Uterus (tissue), 4 donors: ENCODE results near the gene SCYGR3. TPM values are rescaled to one million over a fixed set of nuclear protein-coding genes. Genes with fewer than 3 reads are reported as not detected.
"Not testable (repeated sequence)": the region's sequence is repeated elsewhere in the genome, so short reads cannot be mapped to it uniquely, and the experiment has no call there.

ENCODE experiments used
- DNase-seq, 2 donors: peaks; one replicate each; pipeline ENCODE4 v3.0.0-alpha.2; 2019 to 2020
- H3K27ac ChIP-seq, 2 donors: fragments of 200-600 bp; sonication (generic); 1 replicate in 1 of 2; 2 replicates in 1 of 2; pipeline ENCODE4 v1.5.1; 2016 to 2018
- H3K27me3 ChIP-seq, 2 donors: fragments of 200-600 bp; sonication (generic); one replicate each; pipeline ENCODE4 v1.5.1; 2018 to 2019; ENCODE audit warnings: control low read depth in 1 of 2
- H3K36me3 ChIP-seq, 2 donors: fragments of 200-600 bp; sonication (generic); one replicate each; pipeline ENCODE4 v1.5.1; 2019; ENCODE audit warnings: control low read depth in 1 of 2
- H3K4me1 ChIP-seq, 2 donors: fragments of 200-600 bp; sonication (generic); one replicate each; pipeline ENCODE4 v1.5.1; 2018 to 2019; ENCODE audit warnings: control low read depth in 1 of 2
- H3K4me3 ChIP-seq, 2 donors: fragments of 200-600 bp; sonication (generic); 1 replicate in 1 of 2; 2 replicates in 1 of 2; pipeline ENCODE4 v1.5.1; 2018 to 2019; ENCODE audit warnings: mild to moderate bottlenecking in 1 of 2
- H3K9me3 ChIP-seq, 2 donors: fragments of 200-600 bp; sonication (generic); one replicate each; pipeline ENCODE4 v1.5.1; 2019; ENCODE audit warnings: control low read depth in 1 of 2
- CTCF ChIP-seq, 4 experiments: fragments of 200-600 bp in 2 of 4; fragments of 450-650 bp in 2 of 4; sonication (generic) in 2 of 4; IDR thresholded peaks; one replicate each; pipeline ENCODE4 v1.5.1; 2016 to 2019; ENCODE audit warnings: antibody characterized with exemption in 4 of 4, mild to moderate bottlenecking in 2 of 4, moderate library complexity in 1 of 4
- POLR2A ChIP-seq, 2 donors: fragments of 450-650 bp; IDR thresholded peaks; one replicate each; pipeline ENCODE4 v1.6.1; 2016; ENCODE audit warnings: antibody characterized with exemption in 2 of 2, mild to moderate bottlenecking in 1 of 2, moderate library complexity in 1 of 2
- intact Hi-C: fragments of 100-400 bp; cut with DNase I; formaldehyde crosslinking; loops from one replicate; pipeline ENCODE4 v1.15.1; 2023; ENCODE audit warnings: low total_unique reads
- total RNA-seq, 4 donors: library from RNA; depleted of rRNA in 3 of 4; stranded (reverse); fragments of >200 nt in 3 of 4; gene quantifications; one replicate each; pipeline versions ENCODE4 v1.1.0 to v1.2.4, GENCODE V29; 2014 to 2023
- donor health status: DM: yes; HTN: yes; CAD: no.

Gene SCYGR3
- total RNA-seq, 4 donors from 2014 or later, result not detected

DNA sequence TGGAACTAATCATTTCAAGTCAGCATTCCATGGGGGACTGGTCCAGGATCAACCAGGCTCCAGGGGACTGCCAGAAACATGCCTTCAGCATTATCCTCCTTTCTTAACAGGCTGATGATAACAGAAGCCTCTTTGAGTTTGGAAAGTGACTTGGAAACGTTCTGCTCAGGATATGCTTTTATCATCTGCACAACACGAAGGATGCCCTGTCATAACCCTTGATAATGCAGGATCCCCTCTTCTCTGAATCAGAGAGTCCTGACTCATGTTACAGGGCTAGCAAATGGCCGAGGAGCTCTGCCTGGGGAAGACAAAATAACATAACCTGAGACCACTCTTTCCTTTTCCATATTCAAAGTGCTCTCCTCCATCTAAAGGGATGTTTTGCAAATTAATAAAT is 6.7 kb downstream of the SCYGR3 start:
- intact Hi-C loops, result no loop called here
- Histone ChIP-seq H3K9me3 (no peaks in the 10 kb centered on the region), H3K36me3 (no peaks in the 10 kb centered on the region), H3K4me1 (no peaks in the 10 kb centered on the region), H3K27ac (no peak overlapping the region), H3K27me3 (no peaks in the 10 kb centered on the region), H3K4me3 (no peak overlapping the region)
- TF ChIP-seq CTCF (IDR thresholded peaks at IDR 0.05) (no peak), POLR2A (IDR thresholded peaks at IDR 0.05) (no peak)
- DNase-seq, result no peak

GRCh38 chr2:227606476-227606875 is 8.2 kb downstream of the SCYGR3 start:
- no peaks in the 10 kb centered on the region for H3K4me1 ChIP-seq
- no peaks in the 10 kb centered on the region for H3K27me3 ChIP-seq
- no peak overlapping the region for H3K4me3 ChIP-seq
- intact Hi-C loops, result no loop called here
- H3K9me3 ChIP-seq, result no peaks in the 10 kb centered on the region
- H3K27ac ChIP-seq, result no peak overlapping the region
- H3K36me3 ChIP-seq, result no peaks in the 10 kb centered on the region
- TF ChIP-seq POLR2A (IDR thresholded peaks at IDR 0.05), result no peak
- TF ChIP-seq CTCF (IDR thresholded peaks at IDR 0.05), result no peak
- no peak for DNase-seq

DNA sequence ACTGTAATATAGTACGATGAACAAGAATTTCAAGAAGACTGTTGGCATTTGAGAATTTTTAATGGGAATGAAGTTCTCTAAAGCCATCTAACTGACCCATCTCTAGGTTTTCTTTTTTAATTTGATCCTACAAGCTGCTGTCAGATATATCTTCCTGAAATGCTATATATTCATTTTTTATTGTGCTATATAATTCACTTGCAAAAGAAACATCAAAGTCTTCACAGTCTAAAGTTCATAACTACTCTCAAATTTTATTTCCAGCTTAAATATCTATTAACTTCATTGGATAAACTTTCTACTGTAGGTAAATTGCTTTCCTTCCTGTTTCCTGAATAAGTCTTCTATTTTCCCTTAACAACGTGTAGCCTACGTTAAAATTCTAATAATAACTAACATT is 12.3 kb downstream of the SCYGR3 start:
- Histone ChIP-seq H3K4me1 (no peaks in the 10 kb centered on the region), H3K4me3 (no peak overlapping the region), H3K9me3 (no peaks in the 10 kb centered on the region), H3K27ac (no peak overlapping the region), H3K27me3 (no peaks in the 10 kb centered on the region), H3K36me3 (no peaks in the 10 kb centered on the region)
- DNase-seq, result no peak
- TF ChIP-seq POLR2A (IDR thresholded peaks at IDR 0.05) (no peak), CTCF (IDR thresholded peaks at IDR 0.05) (no peak)
- intact Hi-C loops, result no loop called here

DNA sequence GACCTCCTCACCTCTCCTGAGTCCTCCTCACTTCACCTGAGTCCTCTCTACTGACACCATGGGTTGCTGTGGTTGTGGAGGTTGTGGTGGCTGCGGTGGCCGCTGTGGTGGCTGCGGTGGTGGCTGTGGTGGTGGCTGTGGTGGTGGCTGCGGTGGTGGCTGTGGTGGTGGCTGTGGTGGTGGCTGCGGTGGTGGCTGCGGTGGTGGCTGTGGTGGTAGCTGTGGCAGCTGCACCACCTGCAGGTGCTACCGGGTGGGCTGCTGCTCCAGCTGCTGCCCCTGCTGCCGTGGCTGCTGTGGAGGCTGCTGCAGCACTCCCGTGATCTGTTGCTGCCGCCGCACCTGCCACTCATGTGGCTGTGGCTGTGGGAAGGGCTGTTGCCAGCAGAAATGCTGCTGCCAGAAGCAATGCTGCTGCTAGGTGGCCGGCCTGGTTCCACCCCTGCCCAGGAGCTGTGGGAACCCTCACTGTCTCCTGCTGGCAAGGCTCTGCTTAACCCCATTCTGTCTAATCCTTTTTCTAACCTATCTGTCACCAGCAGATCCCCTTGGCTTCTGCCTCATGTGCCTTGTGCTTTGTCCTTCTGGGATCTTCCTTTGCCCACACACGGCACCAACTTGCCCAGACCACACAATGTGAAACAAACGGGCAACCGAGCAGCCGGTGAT is 15.7 kb downstream of the SCYGR3 start, which contains the start of gene SCYGR2:
Gene SCYGR2, plus strand, starts transcription at position 59 of the 669 bp plus-strand sequence. Its CDS starts 0 bp downstream, at position 59.
- DNase-seq, H3K36me3 ChIP-seq, H3K4me3 ChIP-seq, H3K9me3 ChIP-seq, H3K27me3 ChIP-seq, intact Hi-C loops, H3K4me1 ChIP-seq, H3K27ac ChIP-seq: not testable (repeated sequence)

DNA sequence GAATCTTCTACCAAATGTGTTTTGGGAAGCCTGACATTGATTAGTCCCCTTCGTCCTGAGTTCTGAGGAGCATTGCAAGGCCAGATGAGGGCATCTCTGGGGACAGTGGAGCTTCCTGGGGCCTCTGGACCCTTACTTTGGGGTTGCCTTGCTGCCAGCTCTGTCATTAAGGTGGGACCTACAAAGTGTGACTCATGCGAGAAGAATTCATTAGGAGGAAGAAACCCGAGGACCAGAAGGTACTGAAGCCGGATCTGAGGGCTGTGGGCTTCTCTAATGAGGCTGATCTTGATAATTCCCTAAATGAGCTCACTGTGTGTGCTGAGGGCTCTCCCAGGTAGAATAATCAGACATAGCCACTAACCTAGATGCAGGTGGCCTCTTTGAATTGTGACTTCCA is 16.6 kb downstream of the SCYGR3 start:
- Histone ChIP-seq H3K27me3 (no peaks in the 10 kb centered on the region), H3K4me3 (no peak overlapping the region), H3K27ac (no peak overlapping the region), H3K4me1 (no peaks in the 10 kb centered on the region), H3K9me3 (no peaks in the 10 kb centered on the region), H3K36me3 (no peaks in the 10 kb centered on the region)
- no peak for DNase-seq
- TF ChIP-seq POLR2A (IDR thresholded peaks at IDR 0.05) (no peak), CTCF (IDR thresholded peaks at IDR 0.05) (no peak)
- intact Hi-C loops, result no loop called here

- H3K27me3 ChIP-seq, result no peaks in the 10 kb centered on the region
- H3K36me3 ChIP-seq, result no peaks in the 10 kb centered on the region
- no peak overlapping the region for H3K4me3 ChIP-seq
- TF ChIP-seq CTCF (IDR thresholded peaks at IDR 0.05), result no peak
- TF ChIP-seq POLR2A (IDR thresholded peaks at IDR 0.05), result no peak
- DNase-seq, result no peak
- no peak overlapping the region for H3K27ac ChIP-seq
- H3K9me3 ChIP-seq, result no peaks in the 10 kb centered on the region
- H3K4me1 ChIP-seq, result no peaks in the 10 kb centered on the region
- intact Hi-C loops, result no loop called here
Observed at GRCh38 chr2:227597036-227597435, 17.6 kb downstream of the SCYGR3 start.
